G401 (cell line): ENCODE measurements around the gene VAPA. TPM values are rescaled to one million over a fixed set of nuclear protein-coding genes. Genes with fewer than 3 reads are reported as not detected.

Experiments
- DNase-seq: peaks from one replicate; pipeline ENCODE4 v3.0.0-alpha.2; 2015; ENCODE audit warnings: low spot score
- in situ Hi-C: cut with HindIII; loops from 2 replicates; pipeline ENCODE4 v1.10.0; 2016; ENCODE audit warnings: low sequenced_read_pairs, mixed read lengths
- total RNA-seq: library from RNA; depleted of rRNA; stranded (reverse); fragments of >200 nt; shearing (Covaris generic); gene quantifications from 2 replicates; pipeline ENCODE4 v1.2.3, GENCODE V29; 2014

Gene VAPA
- total RNA-seq, 1 experiment from 2014 or later, result 231 TPM

- DNase-seq, result no peak
- in situ Hi-C loops, result no loop called here
Measured at GRCh38 chr18:9928646-9929259, 14.9 kb downstream of the VAPA start.

GRCh38 chr18:9930299-9930884 lies 16.6 kb downstream of the VAPA start:
- in situ Hi-C loops, result no loop called here
- no peak for DNase-seq

- in situ Hi-C loops, result no loop called here
- no peak for DNase-seq
Measured at GRCh38 chr18:9931146-9931545, 17.3 kb downstream of the VAPA start.

- in situ Hi-C loops, result no loop called here
Measured at GRCh38 chr18:9931678-9932077, 17.9 kb downstream of the VAPA start.

GRCh38 chr18:9933865-9934264 lies 20.0 kb downstream of the VAPA start:
- in situ Hi-C loops, result no loop called here
- DNase-seq, result no peak

More at GRCh38 chr18:9931678-9932077, 17.9 kb downstream of the VAPA start:
- no peak for DNase-seq

GRCh38 chr18:9934274-9934673 lies 20.5 kb downstream of the VAPA start:
- in situ Hi-C loops, result no loop called here
- DNase-seq, result no peak

- in situ Hi-C loops, result no loop called here
- DNase-seq, result peak; percentile 28
Measured at GRCh38 chr18:9941103-9941502, 27.3 kb downstream of the VAPA start.

- in situ Hi-C loops, result no loop called here
- DNase-seq, result no peak
Measured at GRCh38 chr18:9941660-9942059, 27.8 kb downstream of the VAPA start.

- in situ Hi-C loops, result no loop called here
Measured at GRCh38 chr18:9943311-9943710, 29.5 kb downstream of the VAPA start.

GRCh38 chr18:9944805-9945204 lies 31.0 kb downstream of the VAPA start:
- no peak for DNase-seq
- in situ Hi-C loops, result no loop called here

More at GRCh38 chr18:9943311-9943710, 29.5 kb downstream of the VAPA start:
- no peak for DNase-seq

- in situ Hi-C loops, result no loop called here
- DNase-seq, result no peak
Measured at GRCh38 chr18:9946831-9947230, 33.0 kb downstream of the VAPA start.

- in situ Hi-C loops, result no loop called here
- no peak for DNase-seq
Measured at GRCh38 chr18:9947248-9947647, 33.4 kb downstream of the VAPA start.

GRCh38 chr18:9949315-9949714 lies 35.5 kb downstream of the VAPA start:
- in situ Hi-C loops, result no loop called here
- no peak for DNase-seq

- in situ Hi-C loops, result no loop called here
- no peak for DNase-seq
Measured at GRCh38 chr18:9949861-9950260, 36.0 kb downstream of the VAPA start.

GRCh38 chr18:9950289-9951016 lies 36.6 kb downstream of the VAPA start:
- in situ Hi-C loops, result no loop called here

GRCh38 chr18:9951022-9951859 lies 37.4 kb downstream of the VAPA start:
- peak; percentile 49 for DNase-seq
- in situ Hi-C loops, result no loop called here

More at GRCh38 chr18:9950289-9951016, 36.6 kb downstream of the VAPA start:
- DNase-seq, result peak; percentile 21

GRCh38 chr18:9952633-9953416 lies 39.0 kb downstream of the VAPA start:
- in situ Hi-C loops, result no loop called here
- DNase-seq, result no peak

- no peak for DNase-seq
- in situ Hi-C loops, result no loop called here
Measured at GRCh38 chr18:9958861-9959399, 45.1 kb downstream of the VAPA start.

GRCh38 chr18:9959564-9959963 lies 45.7 kb downstream of the VAPA start:
- DNase-seq, result no peak
- in situ Hi-C loops, result no loop called here
